Central memory CD8-positive, alpha-beta T cell (primary cell): ENCODE data around the gene INPP4B.
A peak's percentile ranks its signal among the peaks of the same experiment; 100 is the strongest.

Source experiments
- ATAC-seq: fragments of 150-1000 bp; cut with Tn5 transposase; replicated peaks from 2 replicates; pipeline ENCODE4 v1.10.0; 2022; ENCODE audit warnings: mild to moderate bottlenecking, moderate FRiP score, moderate number of reproducible peaks; ENCODE audit not compliant: poor library complexity, severe bottlenecking; ENCODE audit errors: extremely low read depth
- DNase-seq, 2 donors: peaks; one replicate each; pipeline ENCODE4 v3.0.0; 2021; ENCODE audit warnings: low spot score in 2 of 2
- H3K27ac Mint-ChIP-seq: one replicate; pipeline ENCODE4 v1.8.0; 2022; ENCODE audit warnings: low read depth, mild to moderate bottlenecking, moderate library complexity, mixed read lengths
- H3K27me3 Mint-ChIP-seq: one replicate; pipeline ENCODE4 v1.8.0; 2022; ENCODE audit warnings: mixed read lengths
- H3K36me3 Mint-ChIP-seq: one replicate; pipeline ENCODE4 v1.8.0; 2022; ENCODE audit warnings: mild to moderate bottlenecking, moderate library complexity, mixed read lengths; ENCODE audit not compliant: insufficient read depth
- H3K4me1 Mint-ChIP-seq: one replicate; pipeline ENCODE4 v1.8.0; 2022; ENCODE audit warnings: mixed read lengths
- H3K4me3 Mint-ChIP-seq: one replicate; pipeline ENCODE4 v1.8.0; 2022; ENCODE audit warnings: mild to moderate bottlenecking, moderate library complexity, mixed read lengths
- H3K9me3 Mint-ChIP-seq: one replicate; pipeline ENCODE4 v1.8.0; 2022; ENCODE audit warnings: mixed read lengths

Gene INPP4B

GRCh38 chr4:142181021-142181420 lies 665.1 kb downstream of the INPP4B start:
- Mint-ChIP-seq H3K27me3 (no peaks in the 10 kb centered on the region), H3K4me3 (no peak overlapping the region), H3K27ac (no peak overlapping the region), H3K36me3 (peaks cover 34% of the 10 kb centered on the region), H3K4me1 (no peaks in the 10 kb centered on the region), H3K9me3 (no peaks in the 10 kb centered on the region)
- DNase-seq (no peak), ATAC-seq (no peak)

GRCh38 chr4:142169216-142169615 lies 676.9 kb downstream of the INPP4B start:
- Mint-ChIP-seq H3K4me1 (peaks cover 20% of the 10 kb centered on the region), H3K4me3 (no peak overlapping the region), H3K27ac (no peak overlapping the region), H3K9me3 (no peaks in the 10 kb centered on the region), H3K27me3 (no peaks in the 10 kb centered on the region), H3K36me3 (peaks cover 33% of the 10 kb centered on the region)
- ATAC-seq (no peak), DNase-seq (no peak)

DNA sequence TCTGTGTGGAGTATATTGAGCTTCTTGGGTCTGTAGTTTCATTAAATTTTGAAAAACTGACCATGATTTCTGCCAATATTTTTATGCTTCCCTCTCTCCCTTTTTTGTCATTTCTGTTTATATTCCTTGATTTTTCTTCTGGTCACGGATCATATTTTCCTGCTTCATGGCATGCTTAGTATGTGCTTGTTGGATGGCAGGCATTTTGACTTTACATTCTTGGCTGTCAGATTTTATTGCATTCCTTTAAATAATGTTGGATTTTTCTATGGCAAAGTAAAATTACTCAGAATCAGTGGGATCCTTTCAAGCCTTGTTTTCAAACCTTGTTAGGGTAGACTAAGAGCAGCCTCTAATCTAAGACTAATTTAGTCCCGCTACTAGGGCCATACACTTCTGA lies 677.9 kb downstream of the INPP4B start:
- Mint-ChIP-seq H3K4me3 (no peak overlapping the region), H3K9me3 (no peaks in the 10 kb centered on the region), H3K27me3 (no peaks in the 10 kb centered on the region), H3K36me3 (peaks cover 31% of the 10 kb centered on the region), H3K4me1 (peaks cover 20% of the 10 kb centered on the region), H3K27ac (peak overlapping the region; percentile 33)
- no peak for DNase-seq
- ATAC-seq: no peak

DNA sequence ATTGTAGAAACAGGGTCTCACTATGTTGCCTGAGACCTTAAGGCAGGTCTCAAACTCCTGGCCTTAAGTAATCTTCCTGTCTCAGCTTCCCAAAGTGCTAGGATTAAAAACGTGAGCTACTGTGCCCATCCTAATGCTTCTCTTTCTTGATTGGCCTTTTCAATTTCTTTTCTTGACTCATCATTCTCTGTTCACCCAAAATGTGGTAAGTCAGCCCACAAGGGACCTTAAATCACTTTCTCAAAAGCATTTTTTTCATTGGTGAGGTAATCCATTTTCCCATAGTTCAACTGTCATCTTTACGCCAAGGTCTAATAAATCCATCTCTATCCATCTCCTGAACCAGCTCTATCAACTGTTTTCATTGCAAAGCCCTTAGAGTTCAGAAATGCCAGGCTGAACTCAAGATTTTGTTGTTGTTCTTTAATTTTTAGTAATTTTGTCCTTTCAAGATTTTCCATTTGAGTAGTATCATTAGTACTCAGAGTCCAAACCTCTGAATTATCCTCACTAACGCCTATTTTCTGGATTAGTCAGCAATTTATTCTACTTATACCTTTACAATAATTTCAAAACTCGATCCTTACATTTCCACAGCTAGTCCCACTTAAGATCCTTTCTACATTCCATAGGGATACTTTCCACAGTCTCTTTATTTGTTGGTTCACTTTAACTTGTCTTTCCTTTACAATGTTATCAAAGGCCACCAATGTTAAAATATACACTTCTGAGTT lies 681.2 kb downstream of the INPP4B start:
- H3K4me3 Mint-ChIP-seq: no peak overlapping the region
- ATAC-seq: no peak
- H3K27ac Mint-ChIP-seq: no peak overlapping the region

DNA sequence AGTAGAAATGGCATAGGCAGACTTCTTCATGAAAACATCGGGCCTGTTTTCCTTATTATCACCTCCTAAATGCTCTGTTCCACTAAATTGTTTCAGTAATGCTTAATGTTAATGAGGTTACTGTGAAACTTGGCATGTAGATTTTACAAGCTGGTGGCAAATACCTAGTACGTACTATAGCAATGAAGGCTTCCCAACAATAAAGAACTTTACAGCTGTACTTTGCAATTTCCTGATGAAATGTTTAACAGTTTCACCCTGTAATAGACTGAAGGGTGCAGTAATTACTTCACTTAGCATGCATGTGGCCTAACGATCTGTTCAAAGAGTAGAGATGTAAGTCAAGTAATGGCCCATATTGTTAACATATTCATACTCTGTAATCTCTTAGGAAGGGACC lies 685.0 kb downstream of the INPP4B start:
- Mint-ChIP-seq H3K27ac (no peak overlapping the region), H3K4me3 (no peak overlapping the region), H3K36me3 (peaks cover 29% of the 10 kb centered on the region), H3K4me1 (peaks cover 7% of the 10 kb centered on the region), H3K27me3 (no peaks in the 10 kb centered on the region), H3K9me3 (no peaks in the 10 kb centered on the region)
- ATAC-seq: no peak
- no peak for DNase-seq

More for the DNA sequence above, 681.2 kb downstream of the INPP4B start:
- no peaks in the 10 kb centered on the region for H3K27me3 Mint-ChIP-seq
- no peak for DNase-seq
- H3K9me3 Mint-ChIP-seq: no peaks in the 10 kb centered on the region
- H3K4me1 Mint-ChIP-seq: peaks cover 20% of the 10 kb centered on the region
- peaks cover 30% of the 10 kb centered on the region for H3K36me3 Mint-ChIP-seq

DNA sequence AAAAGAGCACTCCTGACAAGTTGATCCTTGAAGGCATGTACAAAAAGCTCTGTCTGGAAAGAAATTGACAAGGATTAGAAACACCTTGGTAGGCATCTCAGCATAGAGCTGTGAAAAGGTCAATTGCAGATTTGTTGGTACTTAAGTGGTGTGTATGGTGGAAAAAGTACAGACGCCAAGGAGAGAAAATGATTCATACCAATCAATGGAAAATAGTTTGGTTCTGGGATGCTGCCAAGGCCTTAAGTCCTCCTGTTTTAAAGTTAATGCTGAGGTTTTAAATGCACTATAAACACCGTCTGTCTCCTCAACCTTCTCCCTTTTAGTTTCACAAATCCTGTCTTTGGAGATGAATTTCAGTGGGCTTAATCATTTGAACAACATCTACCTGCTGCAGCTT lies 685.6 kb downstream of the INPP4B start:
- ATAC-seq: no peak
- H3K36me3 Mint-ChIP-seq: peaks cover 29% of the 10 kb centered on the region

GRCh38 chr4:142158980-142159379 lies 687.1 kb downstream of the INPP4B start:
- H3K27ac Mint-ChIP-seq: no peak overlapping the region
- H3K4me1 Mint-ChIP-seq: peaks cover 7% of the 10 kb centered on the region
- DNase-seq (no peak), ATAC-seq (no peak)
- peaks cover 31% of the 10 kb centered on the region for H3K36me3 Mint-ChIP-seq
- no peak overlapping the region for H3K4me3 Mint-ChIP-seq
- H3K27me3 Mint-ChIP-seq: no peaks in the 10 kb centered on the region
- H3K9me3 Mint-ChIP-seq: no peaks in the 10 kb centered on the region

More for the DNA sequence above, 685.6 kb downstream of the INPP4B start:
- Mint-ChIP-seq H3K27ac (no peak overlapping the region), H3K4me3 (no peak overlapping the region), H3K9me3 (no peaks in the 10 kb centered on the region), H3K4me1 (peaks cover 7% of the 10 kb centered on the region), H3K27me3 (no peaks in the 10 kb centered on the region)
- DNase-seq: no peak

GRCh38 chr4:142156256-142156655 lies 689.8 kb downstream of the INPP4B start:
- peaks cover 28% of the 10 kb centered on the region for H3K36me3 Mint-ChIP-seq
- H3K4me3 Mint-ChIP-seq: no peak overlapping the region
- no peak overlapping the region for H3K27ac Mint-ChIP-seq
- no peaks in the 10 kb centered on the region for H3K9me3 Mint-ChIP-seq
- H3K4me1 Mint-ChIP-seq: peaks cover 9% of the 10 kb centered on the region
- no peaks in the 10 kb centered on the region for H3K27me3 Mint-ChIP-seq
- DNase-seq (no peak), ATAC-seq (no peak)

- DNase-seq: no peak
- H3K27me3 Mint-ChIP-seq: no peaks in the 10 kb centered on the region
- peaks cover 11% of the 10 kb centered on the region for H3K4me1 Mint-ChIP-seq
- no peak overlapping the region for H3K4me3 Mint-ChIP-seq
- no peak for ATAC-seq
- H3K27ac Mint-ChIP-seq: no peak overlapping the region
- no peaks in the 10 kb centered on the region for H3K9me3 Mint-ChIP-seq
- peaks cover 21% of the 10 kb centered on the region for H3K36me3 Mint-ChIP-seq
Measured at GRCh38 chr4:142155347-142155746, 690.8 kb downstream of the INPP4B start.

DNA sequence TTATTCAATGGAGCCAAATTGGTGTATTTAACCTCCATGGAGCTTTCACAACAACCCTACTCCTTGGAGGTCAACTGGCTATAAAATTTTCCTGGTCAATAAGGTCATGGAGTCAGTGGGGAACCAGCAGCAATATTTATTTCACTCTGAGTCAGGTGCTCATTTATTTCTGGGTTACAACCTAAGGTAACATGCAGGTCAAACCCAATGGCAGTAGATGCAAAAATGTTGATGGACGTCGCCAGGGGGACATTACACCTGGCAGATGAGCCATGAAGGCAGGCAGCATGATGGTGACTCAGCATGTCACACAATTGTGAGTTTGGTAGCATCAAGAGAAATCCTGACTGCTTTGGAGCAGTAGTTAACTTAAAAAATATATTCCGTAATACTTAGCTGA lies 695.6 kb downstream of the INPP4B start:
- H3K9me3 Mint-ChIP-seq: no peaks in the 10 kb centered on the region
- peaks cover 34% of the 10 kb centered on the region for H3K4me1 Mint-ChIP-seq
- H3K36me3 Mint-ChIP-seq: peaks cover 15% of the 10 kb centered on the region
- no peaks in the 10 kb centered on the region for H3K27me3 Mint-ChIP-seq
- no peak overlapping the region for H3K4me3 Mint-ChIP-seq
- no peak overlapping the region for H3K27ac Mint-ChIP-seq
- ATAC-seq (no peak), DNase-seq (no peak)

- Mint-ChIP-seq H3K36me3 (peaks cover 28% of the 10 kb centered on the region), H3K9me3 (no peaks in the 10 kb centered on the region), H3K4me3 (no peak overlapping the region), H3K27ac (no peak overlapping the region), H3K4me1 (peaks cover 43% of the 10 kb centered on the region), H3K27me3 (no peaks in the 10 kb centered on the region)
- no peak for ATAC-seq
- no peak for DNase-seq
Measured at GRCh38 chr4:142144813-142145212, 701.3 kb downstream of the INPP4B start.

- peak overlapping the region; percentile 89 for H3K27ac Mint-ChIP-seq
- H3K4me1 Mint-ChIP-seq: peaks cover 29% of the 10 kb centered on the region
- no peaks in the 10 kb centered on the region for H3K9me3 Mint-ChIP-seq
- peaks cover 31% of the 10 kb centered on the region for H3K36me3 Mint-ChIP-seq
- DNase-seq (no peak), ATAC-seq (no peak)
- no peaks in the 10 kb centered on the region for H3K27me3 Mint-ChIP-seq
- no peak overlapping the region for H3K4me3 Mint-ChIP-seq
Measured at GRCh38 chr4:142142366-142143054, 703.6 kb downstream of the INPP4B start.

DNA sequence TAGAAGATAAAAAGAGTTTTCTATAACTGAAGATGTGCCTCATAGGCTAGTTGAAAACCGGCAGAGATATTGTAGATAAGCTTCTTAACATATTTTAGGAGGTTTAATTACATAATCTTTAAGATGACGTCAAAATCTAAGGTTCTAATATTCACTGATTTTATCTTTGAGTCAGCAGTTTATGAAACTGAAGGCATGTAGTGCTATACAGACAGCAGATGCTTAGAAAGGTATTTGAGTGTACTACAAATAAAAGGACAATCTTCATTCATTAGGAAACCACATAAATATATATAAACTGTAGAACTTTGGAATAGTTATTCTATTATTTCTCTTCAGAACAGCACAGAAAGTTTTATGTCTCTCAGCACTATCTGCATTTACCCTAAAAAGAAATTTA lies 704.9 kb downstream of the INPP4B start:
- Mint-ChIP-seq H3K4me3 (no peak overlapping the region), H3K9me3 (no peaks in the 10 kb centered on the region), H3K27ac (peak overlapping the region; percentile 41), H3K4me1 (peaks cover 19% of the 10 kb centered on the region), H3K36me3 (peaks cover 28% of the 10 kb centered on the region), H3K27me3 (no peaks in the 10 kb centered on the region)
- no peak for ATAC-seq
- no peak for DNase-seq
